ENCODE data around the gene OCA2.

Gene OCA2

DNA sequence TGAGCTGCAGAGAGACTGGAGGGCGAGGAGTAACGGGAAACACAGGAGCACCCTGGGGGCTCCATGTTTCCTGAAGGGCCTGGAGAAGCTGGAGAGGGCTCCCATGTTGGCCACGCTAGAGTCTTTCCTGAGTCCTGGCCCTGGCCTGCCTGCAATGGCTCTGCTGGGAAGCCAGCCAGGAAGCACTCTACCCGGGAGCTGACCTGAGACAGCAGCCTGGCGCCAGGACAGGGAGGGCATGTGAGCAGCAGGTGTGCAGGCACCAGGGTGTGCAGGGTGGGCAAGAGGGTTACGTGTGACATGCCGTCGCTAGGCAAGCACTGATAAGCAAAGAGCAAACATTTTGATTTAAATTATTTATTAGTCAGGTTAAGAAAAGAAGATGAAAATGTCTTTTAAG lies 301.4 kb downstream of the OCA2 start:
- Histone ChIP-seq H3K27me3 (ENCODE audit: insufficient read depth, low read length) (no peaks in the 10 kb centered on the region), H2BK5ac (ENCODE audit: low read depth, low read length, poor library complexity) (no peak overlapping the region), H3K18ac (ENCODE audit: low read length) (no peak overlapping the region), H3K9me3 (ENCODE audit: insufficient read depth, low read depth, low read length) (no peaks in the 10 kb centered on the region), H4K12ac (ENCODE audit: low read depth, low read length) (no peak overlapping the region), H2BK12ac (ENCODE audit: low read length) (no peak overlapping the region), H3K36me3 (ENCODE audit: control insufficient read depth in 1 of 2, insufficient read depth in 2 of 2, low read length in 2 of 2) (no peaks in the 10 kb centered on the region), H3K79me2 (ENCODE audit: control insufficient read depth, insufficient read depth, low read length, poor library complexity) (no peaks in the 10 kb centered on the region), H4K91ac (ENCODE audit: low read depth, low read length) (no peak overlapping the region), H3K23ac (ENCODE audit: low read length) (no peak overlapping the region), H4K8ac (ENCODE audit: low read depth, low read length) (no peak overlapping the region), H2BK120ac (ENCODE audit: insufficient read depth, low read length, poor library complexity) (no peak overlapping the region), H2AFZ (ENCODE audit: insufficient read depth, low read length, poor library complexity) (no peak overlapping the region), H3K9ac (ENCODE audit: low read length) (no peak overlapping the region), H3K4me3 (ENCODE audit: low read depth, low read length) (no peak overlapping the region), H3K14ac (ENCODE audit: low read length) (no peak overlapping the region), H3K4me2 (ENCODE audit: low read length) (no peak overlapping the region), H3K4ac (ENCODE audit: low read depth, low read length) (no peak overlapping the region), H3K79me1 (ENCODE audit: low read length) (no peaks in the 10 kb centered on the region), H3K4me1 (ENCODE audit: control insufficient read depth in 1 of 2, insufficient read depth in 2 of 2, low read length in 2 of 2) (no peaks in the 10 kb centered on the region), H3K27ac (ENCODE audit: low read depth, low read length) (no peak overlapping the region), H2AK5ac (ENCODE audit: low read length) (no peak overlapping the region)
- no peak for DNase-seq
- no CpG with 5 or more reads among the region's 8 CpGs for WGBS (ENCODE audit: extremely low coverage, insufficient coverage, insufficient read length)

- Histone ChIP-seq H3K23ac (ENCODE audit: low read length) (no peak overlapping the region), H3K4me1 (ENCODE audit: control insufficient read depth in 1 of 2, insufficient read depth in 2 of 2, low read length in 2 of 2) (no peaks in the 10 kb centered on the region), H4K12ac (ENCODE audit: low read depth, low read length) (no peak overlapping the region), H3K9me3 (ENCODE audit: insufficient read depth, low read depth, low read length) (no peaks in the 10 kb centered on the region), H4K91ac (ENCODE audit: low read depth, low read length) (no peak overlapping the region), H3K4me3 (ENCODE audit: low read depth, low read length) (no peak overlapping the region), H3K4ac (ENCODE audit: low read depth, low read length) (no peak overlapping the region), H3K27me3 (ENCODE audit: insufficient read depth, low read length) (no peaks in the 10 kb centered on the region), H3K27ac (ENCODE audit: low read depth, low read length) (no peak overlapping the region), H2BK12ac (ENCODE audit: low read length) (no peak overlapping the region), H3K14ac (ENCODE audit: low read length) (no peak overlapping the region), H2BK5ac (ENCODE audit: low read depth, low read length, poor library complexity) (no peak overlapping the region), H3K36me3 (ENCODE audit: control insufficient read depth in 1 of 2, insufficient read depth in 2 of 2, low read length in 2 of 2) (no peaks in the 10 kb centered on the region), H3K4me2 (ENCODE audit: low read length) (no peak overlapping the region), H4K8ac (ENCODE audit: low read depth, low read length) (no peak overlapping the region), H2AK5ac (ENCODE audit: low read length) (no peak overlapping the region), H3K18ac (ENCODE audit: low read length) (no peak overlapping the region), H2AFZ (ENCODE audit: insufficient read depth, low read length, poor library complexity) (no peak overlapping the region), H3K79me2 (ENCODE audit: control insufficient read depth, insufficient read depth, low read length, poor library complexity) (no peaks in the 10 kb centered on the region), H2BK120ac (ENCODE audit: insufficient read depth, low read length, poor library complexity) (no peak overlapping the region), H3K9ac (ENCODE audit: low read length) (no peak overlapping the region), H3K79me1 (ENCODE audit: low read length) (no peaks in the 10 kb centered on the region)
- WGBS (ENCODE audit: extremely low coverage, insufficient coverage, insufficient read length): no CpG with 5 or more reads among the region's 17 CpGs
- DNase-seq: no peak
Observed at GRCh38 chr15:27796405-27797320, 302.5 kb downstream of the OCA2 start.

DNA sequence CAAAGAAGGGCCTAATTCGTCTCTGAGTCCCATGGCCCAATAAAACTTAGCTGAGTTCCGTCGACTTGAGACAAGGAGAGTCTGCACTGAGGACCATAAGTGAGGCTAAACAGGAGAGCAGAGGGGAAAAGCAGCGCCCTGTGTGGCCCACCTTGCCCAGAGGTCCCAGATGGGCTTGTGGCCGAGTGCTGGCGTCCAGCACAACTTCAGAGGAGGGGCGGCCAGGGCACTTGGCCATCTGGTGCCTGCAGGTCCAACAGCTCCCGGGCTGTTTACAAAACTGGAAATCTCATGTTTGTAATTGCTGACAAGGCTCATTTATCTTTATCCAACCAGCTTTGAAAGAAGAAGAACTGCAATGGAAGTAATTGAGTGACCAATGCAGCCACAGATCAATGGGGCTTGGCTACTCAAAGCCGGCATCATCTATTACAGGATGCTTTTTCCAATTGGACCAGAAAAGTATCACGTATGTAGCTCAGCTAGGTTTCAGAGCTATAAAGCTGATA lies 306.3 kb downstream of the OCA2 start:
- no peaks in the 10 kb centered on the region for H3K27me3 ChIP-seq (ENCODE audit: insufficient read depth, low read length)
- H3K23ac ChIP-seq (ENCODE audit: low read length): no peak overlapping the region
- no peak overlapping the region for H3K4me2 ChIP-seq (ENCODE audit: low read length)
- H3K4ac ChIP-seq (ENCODE audit: low read depth, low read length): no peak overlapping the region
- H3K14ac ChIP-seq (ENCODE audit: low read length): no peak overlapping the region
- no peak overlapping the region for H4K8ac ChIP-seq (ENCODE audit: low read depth, low read length)
- no peaks in the 10 kb centered on the region for H3K36me3 ChIP-seq (ENCODE audit: control insufficient read depth in 1 of 2, insufficient read depth in 2 of 2, low read length in 2 of 2)
- no peaks in the 10 kb centered on the region for H3K4me1 ChIP-seq (ENCODE audit: control insufficient read depth in 1 of 2, insufficient read depth in 2 of 2, low read length in 2 of 2)
- H3K4me3 ChIP-seq (ENCODE audit: low read depth, low read length): no peak overlapping the region
- no peak overlapping the region for H2BK12ac ChIP-seq (ENCODE audit: low read length)
- no peaks in the 10 kb centered on the region for H3K79me1 ChIP-seq (ENCODE audit: low read length)
- no peak overlapping the region for H2BK5ac ChIP-seq (ENCODE audit: low read depth, low read length, poor library complexity)
- no peak overlapping the region for H3K18ac ChIP-seq (ENCODE audit: low read length)
- no peak overlapping the region for H4K12ac ChIP-seq (ENCODE audit: low read depth, low read length)
- no peak overlapping the region for H2AFZ ChIP-seq (ENCODE audit: insufficient read depth, low read length, poor library complexity)
- H3K79me2 ChIP-seq (ENCODE audit: control insufficient read depth, insufficient read depth, low read length, poor library complexity): no peaks in the 10 kb centered on the region
- H3K9me3 ChIP-seq (ENCODE audit: insufficient read depth, low read depth, low read length): no peaks in the 10 kb centered on the region
- WGBS (ENCODE audit: extremely low coverage, insufficient coverage, insufficient read length): no CpG with 5 or more reads among the region's 10 CpGs
- H2AK5ac ChIP-seq (ENCODE audit: low read length): no peak overlapping the region
- no peak overlapping the region for H4K91ac ChIP-seq (ENCODE audit: low read depth, low read length)
- no peak for DNase-seq
- H3K27ac ChIP-seq (ENCODE audit: low read depth, low read length): no peak overlapping the region
- H3K9ac ChIP-seq (ENCODE audit: low read length): no peak overlapping the region
- H2BK120ac ChIP-seq (ENCODE audit: insufficient read depth, low read length, poor library complexity): no peak overlapping the region

- Histone ChIP-seq H2BK12ac (ENCODE audit: low read length) (no peak overlapping the region), H3K14ac (ENCODE audit: low read length) (no peak overlapping the region), H3K9me3 (ENCODE audit: insufficient read depth, low read depth, low read length) (no peaks in the 10 kb centered on the region), H2AFZ (ENCODE audit: insufficient read depth, low read length, poor library complexity) (no peak overlapping the region), H3K27ac (ENCODE audit: low read depth, low read length) (no peak overlapping the region), H4K8ac (ENCODE audit: low read depth, low read length) (no peak overlapping the region), H3K4me1 (ENCODE audit: control insufficient read depth in 1 of 2, insufficient read depth in 2 of 2, low read length in 2 of 2) (no peaks in the 10 kb centered on the region), H3K36me3 (ENCODE audit: control insufficient read depth in 1 of 2, insufficient read depth in 2 of 2, low read length in 2 of 2) (no peaks in the 10 kb centered on the region), H2BK120ac (ENCODE audit: insufficient read depth, low read length, poor library complexity) (no peak overlapping the region), H3K79me2 (ENCODE audit: control insufficient read depth, insufficient read depth, low read length, poor library complexity) (no peaks in the 10 kb centered on the region), H3K79me1 (ENCODE audit: low read length) (no peaks in the 10 kb centered on the region), H2AK5ac (ENCODE audit: low read length) (no peak overlapping the region), H4K12ac (ENCODE audit: low read depth, low read length) (no peak overlapping the region), H4K91ac (ENCODE audit: low read depth, low read length) (no peak overlapping the region), H2BK5ac (ENCODE audit: low read depth, low read length, poor library complexity) (no peak overlapping the region), H3K4me3 (ENCODE audit: low read depth, low read length) (no peak overlapping the region), H3K23ac (ENCODE audit: low read length) (no peak overlapping the region), H3K18ac (ENCODE audit: low read length) (no peak overlapping the region), H3K9ac (ENCODE audit: low read length) (no peak overlapping the region), H3K4me2 (ENCODE audit: low read length) (no peak overlapping the region), H3K27me3 (ENCODE audit: insufficient read depth, low read length) (no peaks in the 10 kb centered on the region), H3K4ac (ENCODE audit: low read depth, low read length) (no peak overlapping the region)
- no CpG with 5 or more reads among the region's 1 CpG for whole genome bisulfite sequencing (ENCODE audit: extremely low coverage, insufficient coverage, insufficient read length)
- DNase-seq: no peak
Observed at GRCh38 chr15:27790270-27790669, 308.8 kb downstream of the OCA2 start.

Measured in trophoblast cell (in vitro differentiated cells and primary cell).